HG02884 (cell line): ENCODE results near the gene CD86.
"Not testable (repeated sequence)": the region's sequence is repeated elsewhere in the genome, so short reads cannot be mapped to it uniquely, and the experiment has no call there.

ENCODE experiments used
- ATAC-seq: cut with Tn5 transposase; IDR thresholded peaks from one replicate; pipeline ENCODE4 v1.9.1; 2021; ENCODE audit warnings: mild to moderate bottlenecking, moderate library complexity; ENCODE audit not compliant: unreplicated experiment

The CD86 gene

DNA sequence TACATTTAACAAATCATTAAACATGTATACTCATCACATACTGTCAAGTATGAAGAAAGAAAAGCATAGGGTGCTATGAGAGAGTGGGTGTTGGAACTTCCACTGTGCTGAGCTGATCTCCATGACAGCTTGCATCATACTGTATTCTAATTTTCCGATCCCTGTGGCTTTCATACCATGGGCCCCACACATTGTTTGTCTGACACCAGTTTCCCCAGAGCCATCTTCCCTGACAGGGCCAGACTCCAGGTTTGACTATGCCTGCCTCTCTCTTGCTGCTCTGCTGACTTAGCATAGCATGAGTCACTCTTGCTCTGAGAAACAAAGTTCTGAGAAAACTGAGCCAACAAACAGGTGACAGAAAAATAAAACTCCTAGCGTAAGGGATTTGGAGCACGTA lies 91.3 kb downstream of the CD86 start:
- peak; percentile 89 for ATAC-seq

GRCh38 chr3:122148941-122149627 lies 93.9 kb downstream of the CD86 start:
- no peak for ATAC-seq

GRCh38 chr3:122151480-122151879 lies 96.3 kb downstream of the CD86 start:
- no peak for ATAC-seq

DNA sequence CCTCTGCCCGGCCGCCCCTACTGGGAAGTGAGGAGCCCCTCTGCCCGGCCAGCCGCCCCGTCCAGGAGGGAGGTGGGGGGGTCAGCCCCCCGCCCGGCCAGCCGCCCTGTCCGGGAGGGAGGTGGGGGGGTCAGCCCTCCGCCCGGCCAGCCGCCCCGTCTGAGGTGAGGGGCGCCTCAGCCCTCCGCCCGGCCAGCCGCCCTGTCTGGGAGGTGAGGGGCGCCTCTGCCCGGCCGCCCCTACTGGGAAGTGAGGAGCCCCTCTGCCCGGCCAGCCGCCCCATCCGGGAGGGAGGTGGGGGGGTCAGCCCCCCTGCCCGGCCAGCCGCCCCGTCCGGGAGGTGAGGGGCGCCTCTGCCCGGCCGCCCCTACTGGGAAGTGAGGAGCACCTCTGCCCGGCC lies 109.8 kb downstream of the CD86 start:
- ATAC-seq = not testable (repeated sequence)

DNA sequence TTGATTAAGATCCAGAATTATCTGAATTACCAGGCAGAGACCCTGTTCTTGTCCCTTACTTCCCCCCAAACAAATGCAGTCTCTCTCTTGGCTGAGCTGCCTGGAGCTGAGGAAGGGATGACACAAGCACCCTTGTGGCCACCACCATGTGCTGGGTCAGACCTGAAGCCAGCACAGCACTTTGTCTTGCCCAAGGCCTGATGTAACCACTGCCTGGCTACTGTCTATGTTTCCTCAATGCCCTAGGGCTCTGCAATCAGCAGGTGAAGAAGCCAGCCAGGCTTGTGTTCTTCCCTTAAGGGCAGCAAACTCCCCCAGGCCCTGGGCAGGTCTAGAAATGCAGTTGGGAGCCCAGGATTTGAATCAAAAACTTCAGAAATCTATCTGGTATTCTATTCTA lies 112.5 kb downstream of the CD86 start:
- ATAC-seq = no peak

- ATAC-seq = no peak
Measured at GRCh38 chr3:122168044-122168443, 112.9 kb downstream of the CD86 start.

DNA sequence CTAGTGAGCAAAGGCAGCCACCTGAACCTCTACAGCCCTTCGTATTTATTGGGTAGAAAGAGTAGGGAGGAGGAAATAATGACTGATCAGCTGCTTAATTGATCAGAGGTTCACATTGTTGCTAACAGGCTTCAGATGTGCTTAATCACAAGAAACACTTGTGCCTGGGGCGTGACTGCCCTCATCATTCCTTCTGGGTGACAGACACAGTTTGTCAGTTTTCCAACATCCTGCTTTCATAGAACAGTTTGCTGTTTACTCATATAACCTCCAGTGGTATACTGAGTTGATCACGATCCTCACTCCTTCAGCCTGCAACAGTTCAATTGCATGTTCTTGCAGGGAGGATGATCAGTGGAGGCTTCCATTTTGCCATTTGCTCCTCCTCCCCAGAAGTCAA lies 114.7 kb downstream of the CD86 start:
- ATAC-seq = no peak
